Mesodermal cell (in vitro differentiated cells): ENCODE measurements around the gene PGS1.
A peak's percentile ranks its signal among the peaks of the same experiment; 100 is the strongest.

Experiments used
- H3K27ac ChIP-seq: 2 replicates; pipeline ENCODE4 v1.7.0; 2013; ENCODE audit warnings: mild to moderate bottlenecking, low read depth, low read length, moderate library complexity; ENCODE audit not compliant: severe bottlenecking
- H3K36me3 ChIP-seq: 2 replicates; pipeline ENCODE4 v1.7.1; 2013; ENCODE audit warnings: mild to moderate bottlenecking, low read length, moderate library complexity; ENCODE audit not compliant: control insufficient read depth, insufficient read depth
- H3K4me1 ChIP-seq: one replicate; pipeline ENCODE4 v1.7.1; 2013; ENCODE audit warnings: mild to moderate bottlenecking, low read length; ENCODE audit not compliant: insufficient read depth, control insufficient read depth, poor library complexity, severe bottlenecking
- H3K4me3 ChIP-seq: 2 replicates; pipeline ENCODE4 v1.7.0; 2013; ENCODE audit warnings: low read length, control low read depth, mild to moderate bottlenecking; ENCODE audit not compliant: insufficient read depth, poor library complexity, severe bottlenecking; ENCODE audit errors: extremely low read depth
- H3K9me3 ChIP-seq: 2 replicates; pipeline ENCODE4 v1.7.1; 2013; ENCODE audit warnings: mild to moderate bottlenecking, low read length, moderate library complexity; ENCODE audit not compliant: control insufficient read depth
- whole genome bisulfite sequencing, 2 experiments: methylation state at CpG; one replicate each; pipeline ENCODE4 v1.1.5; 2013; ENCODE audit warnings: missing lambda C conversion rate in 2 of 2; ENCODE audit not compliant: insufficient coverage in 2 of 2; 5-methylcytosine and 5-hydroxymethylcytosine counted together

The PGS1 gene

GRCh38 chr17:78419970-78420815 lies 41.7 kb downstream of the PGS1 start:
- no peak overlapping the region for H3K27ac ChIP-seq
- peaks cover 92% of the 10 kb centered on the region for H3K36me3 ChIP-seq
- H3K9me3 ChIP-seq: no peaks in the 10 kb centered on the region
- WGBS, 2 experiments: 93 to 97% methylated on average over 15 to 16 of the region's 22 CpGs
- H3K4me3 ChIP-seq: no peak overlapping the region
- H3K4me1 ChIP-seq: peaks cover 34% of the 10 kb centered on the region

DNA sequence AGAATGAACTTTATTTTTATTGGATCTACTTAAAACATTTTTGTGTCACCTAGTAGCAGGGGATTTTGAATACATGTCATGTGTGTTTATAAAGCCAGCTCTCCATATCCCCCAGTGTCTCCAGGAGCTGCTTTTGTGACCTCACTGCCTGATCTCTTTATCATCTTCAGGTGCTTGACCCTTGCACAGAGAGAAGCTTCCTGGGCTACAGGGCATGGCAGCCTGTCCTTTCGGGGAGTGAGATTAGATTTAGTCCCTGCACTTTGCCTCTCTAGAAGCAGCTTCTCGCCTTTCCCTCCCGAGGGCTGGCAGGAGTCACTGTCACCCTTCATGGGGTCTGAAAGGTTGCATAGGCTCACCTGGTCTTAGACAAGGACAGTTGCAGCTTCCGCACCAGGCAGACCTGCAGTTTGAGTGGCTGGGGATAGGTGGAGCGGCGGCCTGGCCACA lies 42.7 kb downstream of the PGS1 start:
- 91% methylated on average over 4 of the region's 6 CpGs for WGBS, 2 experiments
- Histone ChIP-seq H3K4me3 (no peak overlapping the region), H3K27ac (peak overlapping the region; percentile 78), H3K9me3 (no peaks in the 10 kb centered on the region), H3K36me3 (peaks cover 92% of the 10 kb centered on the region), H3K4me1 (peaks cover 27% of the 10 kb centered on the region)

- Histone ChIP-seq H3K36me3 (peaks cover 93% of the 10 kb centered on the region), H3K27ac (peak overlapping the region; percentile 78), H3K4me3 (no peak overlapping the region), H3K4me1 (peaks cover 21% of the 10 kb centered on the region), H3K9me3 (no peaks in the 10 kb centered on the region)
- WGBS, 2 experiments: 80 to 86% methylated on average over 14 to 16 of the region's 24 CpGs
Observed at GRCh38 chr17:78421534-78422266, 43.3 kb downstream of the PGS1 start.

DNA sequence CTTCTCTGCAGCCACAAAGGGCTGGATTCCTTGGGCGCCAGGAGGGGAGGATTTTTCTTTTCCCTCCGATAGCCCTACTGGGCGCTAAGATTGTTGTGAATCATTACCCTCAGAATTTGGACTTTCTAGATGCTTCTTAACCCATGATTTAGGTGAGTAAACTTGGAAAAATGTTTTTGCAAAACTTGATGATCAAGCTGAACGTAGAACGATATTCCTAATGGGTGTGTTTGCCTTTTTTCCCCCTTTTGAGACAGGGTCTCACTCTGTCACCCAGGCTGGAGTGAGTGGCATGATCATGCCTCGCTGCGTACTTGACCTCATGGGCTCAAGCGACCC lies 43.8 kb downstream of the PGS1 start:
- no peak overlapping the region for H3K27ac ChIP-seq
- no peak overlapping the region for H3K4me3 ChIP-seq
- 93 to 96% methylated on average over 2 to 5 of the region's 8 CpGs for WGBS, 2 experiments
- H3K4me1 ChIP-seq: peaks cover 16% of the 10 kb centered on the region
- peaks cover 92% of the 10 kb centered on the region for H3K36me3 ChIP-seq
- no peaks in the 10 kb centered on the region for H3K9me3 ChIP-seq

DNA sequence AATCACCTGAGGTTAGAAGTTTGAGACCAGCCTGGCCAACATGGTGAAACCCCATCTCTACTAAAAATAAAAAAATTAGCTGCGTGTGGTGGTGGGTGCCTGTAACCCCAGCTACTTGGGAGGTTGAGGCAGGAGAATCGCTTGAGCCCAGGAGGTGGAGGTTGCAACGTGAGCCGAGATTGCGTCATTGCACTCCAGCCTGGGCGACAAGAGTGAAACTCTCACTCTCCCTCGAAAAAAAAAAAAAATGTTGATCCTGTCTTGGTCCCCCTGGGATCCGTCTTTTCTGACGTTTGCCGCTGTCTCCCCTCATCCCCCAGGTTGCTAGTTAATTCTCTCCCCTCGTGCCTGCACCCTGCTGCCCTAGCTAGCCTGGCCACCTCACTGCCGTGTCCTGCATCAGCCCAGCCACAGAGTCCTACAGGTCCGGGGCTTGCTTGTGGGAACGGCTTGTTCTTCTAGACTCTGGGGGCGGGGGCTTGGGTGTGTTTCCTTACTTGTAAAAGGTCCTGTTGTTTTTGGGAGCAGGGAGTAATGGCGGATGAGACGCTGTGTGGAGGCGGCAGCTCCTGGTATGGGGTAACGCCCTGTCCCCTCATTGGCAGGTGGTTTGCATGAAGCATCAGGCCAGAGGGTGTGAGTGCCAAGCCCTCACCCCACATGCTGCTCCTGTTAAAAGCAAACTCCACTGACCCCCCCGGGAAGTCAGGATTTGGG lies 44.6 kb downstream of the PGS1 start:
- WGBS, 2 experiments: 91 to 94% methylated on average over 12 to 19 of the region's 20 CpGs

GRCh38 chr17:78423961-78424675 lies 45.7 kb downstream of the PGS1 start:
- 91 to 93% methylated on average over 16 to 17 of the region's 18 CpGs for WGBS, 2 experiments

More for the DNA sequence above, 44.6 kb downstream of the PGS1 start:
- Histone ChIP-seq H3K9me3 (no peaks in the 10 kb centered on the region), H3K36me3 (peaks cover 89% of the 10 kb centered on the region), H3K4me3 (no peak overlapping the region), H3K27ac (no peak overlapping the region), H3K4me1 (peaks cover 16% of the 10 kb centered on the region)

GRCh38 chr17:78425429-78425828 lies 47.0 kb downstream of the PGS1 start:
- H3K27ac ChIP-seq: no peak overlapping the region
- peaks cover 74% of the 10 kb centered on the region for H3K36me3 ChIP-seq
- 92 to 94% methylated on average over 16 to 17 of the region's 17 CpGs for WGBS, 2 experiments

More at GRCh38 chr17:78423961-78424675, 45.7 kb downstream of the PGS1 start:
- Histone ChIP-seq H3K4me1 (peaks cover 22% of the 10 kb centered on the region), H3K9me3 (no peaks in the 10 kb centered on the region), H3K27ac (no peak overlapping the region), H3K4me3 (no peak overlapping the region), H3K36me3 (peaks cover 83% of the 10 kb centered on the region)

DNA sequence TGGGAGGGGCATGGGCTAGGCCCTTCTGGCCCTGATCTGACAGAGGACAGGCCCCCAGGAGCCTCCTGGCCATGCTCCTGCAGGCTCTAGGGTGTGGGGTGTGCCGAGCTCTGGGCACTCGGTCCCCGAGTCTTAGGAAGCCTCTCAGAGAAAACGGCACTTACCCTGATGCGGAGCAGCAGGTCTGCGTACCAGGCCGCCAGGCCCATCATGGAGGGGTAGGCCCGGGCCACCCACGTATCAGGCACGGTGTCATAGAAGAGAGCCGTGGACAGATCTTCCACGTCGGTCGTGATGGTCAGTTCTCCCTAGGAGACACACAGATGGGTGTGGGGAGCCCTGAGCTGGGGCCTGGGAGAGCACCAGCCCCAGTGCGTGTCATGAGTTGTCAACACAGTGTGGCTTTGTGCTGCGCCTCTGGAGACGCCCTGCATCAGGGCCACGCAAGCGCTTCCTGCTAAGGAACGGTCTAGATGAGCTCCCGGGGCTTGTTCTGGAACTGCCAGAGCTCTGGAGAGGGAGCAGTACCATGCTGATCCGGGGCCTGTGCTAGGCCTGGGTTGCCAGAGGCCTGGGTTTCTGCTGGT lies 47.9 kb downstream of the PGS1 start:
- peaks cover 65% of the 10 kb centered on the region for H3K36me3 ChIP-seq
- WGBS, 2 experiments: 95 to 98% methylated on average over 21 to 22 of the region's 22 CpGs
- H3K4me3 ChIP-seq: no peak overlapping the region
- peaks cover 11% of the 10 kb centered on the region for H3K4me1 ChIP-seq
- H3K27ac ChIP-seq: no peak overlapping the region
- H3K9me3 ChIP-seq: no peaks in the 10 kb centered on the region

More at GRCh38 chr17:78425429-78425828, 47.0 kb downstream of the PGS1 start:
- no peak overlapping the region for H3K4me3 ChIP-seq
- no peaks in the 10 kb centered on the region for H3K9me3 ChIP-seq
- peaks cover 17% of the 10 kb centered on the region for H3K4me1 ChIP-seq

- WGBS, 2 experiments: 94 to 95% methylated on average over 11 of the region's 11 CpGs
- Histone ChIP-seq H3K4me1 (peaks cover 5% of the 10 kb centered on the region), H3K36me3 (peaks cover 60% of the 10 kb centered on the region), H3K27ac (no peak overlapping the region), H3K4me3 (no peak overlapping the region), H3K9me3 (no peaks in the 10 kb centered on the region)
Observed at GRCh38 chr17:78427140-78427539, 48.7 kb downstream of the PGS1 start.
